Measurements from ENCODE around the gene GPI.

GRCh38 chr19:34362679-34363069 is 2.3 kb upstream of the GPI start:
- no peak for TF ChIP-seq CTCF (conservative IDR thresholded peaks at IDR 0.05; ENCODE audit: low read length)
- TF ChIP-seq EZH2phosphoT487 (IDR thresholded peaks at IDR 0.05; ENCODE audit: borderline replicate concordance, low read depth, low read length) = no peak

Measured in OCI-LY7 (cell line).